HG03175 (cell line): ENCODE measurements around the gene MRPL4.

ENCODE experiments used
- ATAC-seq: cut with Tn5 transposase; IDR thresholded peaks from one replicate; pipeline ENCODE4 v1.9.1; 2021; ENCODE audit warnings: mild to moderate bottlenecking, moderate library complexity; ENCODE audit not compliant: unreplicated experiment

MRPL4 gene

GRCh38 chr19:10251792-10252694 is at the start of gene MRPL4:
Gene MRPL4, plus strand, starts transcription at chr19:10252214. Its CDS starts 40 bp downstream, at chr19:10252254.
- ATAC-seq = peak; percentile 87

GRCh38 chr19:10203686-10204085 is 48.3 kb upstream of the MRPL4 start:
- no peak for ATAC-seq

GRCh38 chr19:10205636-10206035 is 46.4 kb upstream of the MRPL4 start:
- ATAC-seq = no peak

- ATAC-seq = no peak
Observed at GRCh38 chr19:10206226-10206885, 45.7 kb upstream of the MRPL4 start.

GRCh38 chr19:10207026-10207425 is 45.0 kb upstream of the MRPL4 start:
- ATAC-seq = no peak

GRCh38 chr19:10209315-10209714 is 42.7 kb upstream of the MRPL4 start:
- ATAC-seq = no peak

- no peak for ATAC-seq
Observed at GRCh38 chr19:10211061-10211460, 41.0 kb upstream of the MRPL4 start.

GRCh38 chr19:10211691-10212090 is 40.3 kb upstream of the MRPL4 start:
- ATAC-seq = no peak

- no peak for ATAC-seq
Observed at GRCh38 chr19:10214784-10215183, 37.2 kb upstream of the MRPL4 start.

GRCh38 chr19:10217085-10217484 is 34.9 kb upstream of the MRPL4 start:
- ATAC-seq = no peak

- ATAC-seq = peak; percentile 53
Observed at GRCh38 chr19:10219678-10220077, 32.3 kb upstream of the MRPL4 start.

GRCh38 chr19:10220695-10221094 is 31.3 kb upstream of the MRPL4 start:
- no peak for ATAC-seq

GRCh38 chr19:10222201-10222890 is 29.7 kb upstream of the MRPL4 start:
- no peak for ATAC-seq

- no peak for ATAC-seq
Observed at GRCh38 chr19:10223488-10224213, 28.4 kb upstream of the MRPL4 start.

GRCh38 chr19:10224337-10224736 is 27.7 kb upstream of the MRPL4 start:
- no peak for ATAC-seq

GRCh38 chr19:10226021-10226375 is 26.0 kb upstream of the MRPL4 start:
- no peak for ATAC-seq

- ATAC-seq = no peak
Observed at GRCh38 chr19:10226376-10227025, 25.5 kb upstream of the MRPL4 start.

- no peak for ATAC-seq
Observed at GRCh38 chr19:10227026-10227971, 24.7 kb upstream of the MRPL4 start.

- no peak for ATAC-seq
Observed at GRCh38 chr19:10228393-10228792, 23.6 kb upstream of the MRPL4 start.
